Heart right ventricle (tissue), 16 donors: ENCODE data around the gene HOXA13. TPM values are rescaled to one million over a fixed set of nuclear protein-coding genes. Genes with fewer than 3 reads are reported as not detected.
A peak's percentile ranks its signal among the peaks of the same experiment; 100 is the strongest.

Source experiments
- ATAC-seq, 8 donors: fragments of 200-7000 bp; cut with Tn5 transposase; one replicate each; pipeline ENCODE4 v1.9.1; 2020; ENCODE audit warnings: mild to moderate bottlenecking in 8 of 8, moderate library complexity in 8 of 8, moderate number of reproducible peaks in 1 of 8
- DNase-seq, 2 donors: peaks; one replicate each; pipeline ENCODE4 v3.0.0-alpha.2; 2020
- H3K27ac ChIP-seq, 10 donors: fragments of 200-600 bp; sonication (generic) in 2 of 10; one replicate each; pipeline versions ENCODE4 v1.5.0 to v1.8.0; 2020 to 2022; ENCODE audit warnings: mild to moderate bottlenecking in 3 of 10
- H3K27me3 ChIP-seq, 7 donors: fragments of 200-600 bp; one replicate each; pipeline ENCODE4 v1.8.0; 2021 to 2022; ENCODE audit warnings: mild to moderate bottlenecking in 2 of 7
- H3K36me3 ChIP-seq, 9 donors: fragments of 200-600 bp; sonication (generic) in 1 of 9; one replicate each; pipeline versions ENCODE4 v1.5.0 to v1.8.0; 2020 to 2022; ENCODE audit warnings: mild to moderate bottlenecking in 2 of 9
- H3K4me1 ChIP-seq, 9 donors: fragments of 200-600 bp; sonication (generic) in 1 of 9; one replicate each; pipeline versions ENCODE4 v1.5.0 to v1.8.0; 2020 to 2022; ENCODE audit warnings: mild to moderate bottlenecking in 4 of 9
- H3K4me3 ChIP-seq, 10 donors: fragments of 200-600 bp; sonication (generic) in 2 of 10; one replicate each; pipeline versions ENCODE4 v1.5.0 to v1.8.0; 2020 to 2022; ENCODE audit warnings: mild to moderate bottlenecking in 7 of 10, moderate library complexity in 2 of 10
- H3K9me3 ChIP-seq, 11 donors: fragments of 200-600 bp in 10 of 11; sonication (generic) in 2 of 11; one replicate each; pipeline versions ENCODE4 v1.5.0 to v1.8.0; 2013 to 2022; ENCODE audit warnings: mild to moderate bottlenecking in 2 of 11, control low read depth in 1 of 11, moderate library complexity in 1 of 11
- WGBS, 2 donors: extraction: QIAGEN DNeasy Blood & Tissue Kit; methylation state at CpG; one replicate each; pipeline ENCODE4 v1.1.7; 2013; ENCODE audit warnings: inconsistent platforms in 1 of 2; 5-methylcytosine and 5-hydroxymethylcytosine counted together
- intact Hi-C, 10 donors: fragments of 100-400 bp; cut with DNase I; formaldehyde crosslinking; loops; one replicate each; pipeline versions ENCODE4 v1.11.1 to v1.14.2; 2022
- polyA plus RNA-seq, 2 donors: library from polyadenylated mRNA; stranded (reverse); fragments of 200-250 nt; gene quantifications; one replicate each; pipeline ENCODE4 v1.2.3, GENCODE V29; 2013
- total RNA-seq, 10 donors: library from RNA; stranded (reverse); fragmentation: NEBNext Ultra II Directional in 3 of 10; extraction: Animal tissue kit (Norgen Biotek cat#: 25700) in 3 of 10; gene quantifications; one replicate each; pipeline versions ENCODE4 v1.2.1 to v1.2.4, GENCODE V29; 2021 to 2023
- TF ChIP-seq, protein P1 (sequence below), 9 donors: fragments of 200-600 bp; sonication (generic) in 2 of 9; IDR thresholded peaks; one replicate each; pipeline versions ENCODE4 v1.5.0 to v1.8.0; 2021 to 2022; ENCODE audit warnings: antibody characterized with exemption in 9 of 9, mild to moderate bottlenecking in 5 of 9, moderate library complexity in 1 of 9
- donor health status: Arrhythmogenic right ventricular cardiomyopathy.
- donor health status: ischemic (EF 13 %, LVEDD 7.1; RV severe dilation, severe dysfunction).
- donor health status: healthy with polysubstance abuse.
- donor health status: DM: no; HTN: yes; CAD: no.
- donor health status: DM: no; HTN: no; CAD: no.
- donor health status: ischemic (EF 25% LVEDD 6.9; RV normal size, moderate dysfunction).
- donor health status: ischemic (EF 25% LVEDD 5.7; RV mildly dilated, moderate dysfunction).
- donor health status: healthy.
- donor health status: DM: yes; HTN: yes; CAD: no.
- donor health status: Ischemic cardiomyopathy.
- donor health status: ischemic (EF 35%, LVEDD 5.7; RV mildly dilated, moderate dysfunction).
- donor health status: nonischemic (EF 11% LVEDD 7.7; RV severe dilation, severe dysfunction).
- donor health status: DM: yes; HTN: yes; CAD: no.
- donor health status: PGD.
- donor health status: ischemic (EF 29% LVEDD 5.4; RV normal size, mild dysfunction).
- donor health status: nonischemic (EF 23%, LVEDD 6.1; RV moderate dilation, normal function).

Gene HOXA13
- total and polyA plus RNA-seq, 12 donors = not detected

DNA sequence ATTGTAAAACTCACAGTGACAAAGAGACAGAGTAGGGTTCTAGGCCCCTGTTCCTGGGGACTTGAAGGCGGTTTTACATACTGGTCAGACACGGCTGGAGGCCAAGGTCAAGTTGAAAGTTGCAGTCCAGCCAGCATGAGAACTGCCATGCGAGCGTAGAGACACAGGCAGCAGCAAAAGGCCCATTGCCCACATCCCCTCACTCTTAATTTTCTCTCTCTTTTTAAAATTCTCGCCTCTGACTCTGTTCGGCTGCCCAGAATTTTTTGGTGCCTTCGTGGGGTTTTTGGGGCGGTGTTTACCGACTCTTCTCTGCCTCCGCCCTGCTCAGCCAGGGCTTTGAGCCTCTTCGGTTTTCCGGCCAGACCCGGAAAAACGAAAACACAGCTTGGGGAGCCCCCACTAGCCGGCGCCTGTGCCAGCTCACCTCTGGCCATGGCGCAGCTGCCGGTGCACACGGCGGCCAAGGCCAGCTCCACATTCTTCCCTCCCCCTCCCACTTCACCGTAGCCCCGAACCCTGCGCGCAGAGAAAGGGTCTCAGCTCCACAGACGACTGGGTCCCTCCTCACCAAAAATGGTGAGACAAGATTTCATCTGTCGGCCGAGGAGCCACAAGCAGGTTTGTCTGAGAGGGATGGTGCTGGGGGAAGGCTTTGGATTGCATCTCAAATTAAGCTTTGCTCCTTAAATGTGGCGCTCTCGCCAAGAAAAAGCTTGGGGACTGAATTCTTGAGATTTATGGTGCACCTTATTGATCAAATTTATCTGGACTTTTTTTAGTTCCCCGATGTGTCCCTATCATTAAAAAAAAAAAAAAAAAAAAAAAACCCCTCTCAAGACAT, 2.3 kb upstream of the HOXA13 start:
- intact Hi-C loops = loop anchor here in 6 of 10 donors (10.0 kb wide), 5 partner anchors 383 to 893 kb away; no protein-coding TSS in a partner anchor

DNA sequence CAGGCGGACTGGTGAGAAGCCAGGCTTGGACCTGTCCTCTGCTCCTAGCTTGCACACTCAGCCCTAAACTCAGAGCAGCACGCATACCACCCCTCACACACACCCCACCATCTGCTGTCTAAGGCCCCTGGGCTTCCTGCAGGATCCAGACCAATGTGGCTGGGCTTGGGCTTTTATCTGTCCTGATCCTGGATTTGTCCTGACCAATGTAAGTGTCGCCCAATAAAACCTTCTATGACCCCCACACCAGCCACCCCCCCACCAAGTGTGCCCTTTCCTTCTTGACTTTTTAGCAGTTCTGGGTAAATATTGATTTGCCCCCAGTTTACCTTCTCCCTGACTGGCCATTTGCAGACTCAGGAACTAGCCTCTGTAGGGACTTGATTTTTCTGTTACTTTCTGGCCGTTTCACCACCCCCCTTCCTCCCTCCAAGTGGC, 1.7 kb upstream of the HOXA13 start:
- intact Hi-C loops = loop anchor here in 6 of 10 donors (10.0 kb wide), 5 partner anchors 383 to 893 kb away; no protein-coding TSS in a partner anchor
- H3K27me3 ChIP-seq = peaks cover 63 to 98% (median 97%) of the 10 kb centered on the region in 7 donors
- no peaks in the 10 kb centered on the region for H3K9me3 ChIP-seq
- TF ChIP-seq, protein P1, sequence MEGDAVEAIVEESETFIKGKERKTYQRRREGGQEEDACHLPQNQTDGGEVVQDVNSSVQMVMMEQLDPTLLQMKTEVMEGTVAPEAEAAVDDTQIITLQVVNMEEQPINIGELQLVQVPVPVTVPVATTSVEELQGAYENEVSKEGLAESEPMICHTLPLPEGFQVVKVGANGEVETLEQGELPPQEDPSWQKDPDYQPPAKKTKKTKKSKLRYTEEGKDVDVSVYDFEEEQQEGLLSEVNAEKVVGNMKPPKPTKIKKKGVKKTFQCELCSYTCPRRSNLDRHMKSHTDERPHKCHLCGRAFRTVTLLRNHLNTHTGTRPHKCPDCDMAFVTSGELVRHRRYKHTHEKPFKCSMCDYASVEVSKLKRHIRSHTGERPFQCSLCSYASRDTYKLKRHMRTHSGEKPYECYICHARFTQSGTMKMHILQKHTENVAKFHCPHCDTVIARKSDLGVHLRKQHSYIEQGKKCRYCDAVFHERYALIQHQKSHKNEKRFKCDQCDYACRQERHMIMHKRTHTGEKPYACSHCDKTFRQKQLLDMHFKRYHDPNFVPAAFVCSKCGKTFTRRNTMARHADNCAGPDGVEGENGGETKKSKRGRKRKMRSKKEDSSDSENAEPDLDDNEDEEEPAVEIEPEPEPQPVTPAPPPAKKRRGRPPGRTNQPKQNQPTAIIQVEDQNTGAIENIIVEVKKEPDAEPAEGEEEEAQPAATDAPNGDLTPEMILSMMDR (IDR thresholded peaks at IDR 0.05) = no peak
- ATAC-seq = no peak
- no peak overlapping the region for H3K27ac ChIP-seq
- no peak for DNase-seq
- H3K36me3 ChIP-seq = no peaks in the 10 kb centered on the region
- H3K4me3 ChIP-seq = peak overlapping the region in 1 of 10 donors; percentile 44
- WGBS, 2 donors = 16 to 35% methylated on average over 4 of the region's 4 CpGs
- peaks cover 0 to 50% (median 30%) of the 10 kb centered on the region in 9 donors for H3K4me1 ChIP-seq

More for the DNA sequence above, 2.3 kb upstream of the HOXA13 start:
- DNase-seq (no peak), ATAC-seq (no peak)
- Histone ChIP-seq H3K9me3 (no peaks in the 10 kb centered on the region), H3K4me3 (no peak overlapping the region), H3K27me3 (peaks cover 69 to 98% (median 97%) of the 10 kb centered on the region in 7 donors), H3K27ac (no peak overlapping the region), H3K4me1 (peaks cover 0 to 50% (median 30%) of the 10 kb centered on the region in 9 donors), H3K36me3 (no peaks in the 10 kb centered on the region)
- 11 to 21% methylated on average over 30 of the region's 30 CpGs for WGBS, 2 donors
- TF ChIP-seq, protein P1 (IDR thresholded peaks at IDR 0.05) = no peak

DNA sequence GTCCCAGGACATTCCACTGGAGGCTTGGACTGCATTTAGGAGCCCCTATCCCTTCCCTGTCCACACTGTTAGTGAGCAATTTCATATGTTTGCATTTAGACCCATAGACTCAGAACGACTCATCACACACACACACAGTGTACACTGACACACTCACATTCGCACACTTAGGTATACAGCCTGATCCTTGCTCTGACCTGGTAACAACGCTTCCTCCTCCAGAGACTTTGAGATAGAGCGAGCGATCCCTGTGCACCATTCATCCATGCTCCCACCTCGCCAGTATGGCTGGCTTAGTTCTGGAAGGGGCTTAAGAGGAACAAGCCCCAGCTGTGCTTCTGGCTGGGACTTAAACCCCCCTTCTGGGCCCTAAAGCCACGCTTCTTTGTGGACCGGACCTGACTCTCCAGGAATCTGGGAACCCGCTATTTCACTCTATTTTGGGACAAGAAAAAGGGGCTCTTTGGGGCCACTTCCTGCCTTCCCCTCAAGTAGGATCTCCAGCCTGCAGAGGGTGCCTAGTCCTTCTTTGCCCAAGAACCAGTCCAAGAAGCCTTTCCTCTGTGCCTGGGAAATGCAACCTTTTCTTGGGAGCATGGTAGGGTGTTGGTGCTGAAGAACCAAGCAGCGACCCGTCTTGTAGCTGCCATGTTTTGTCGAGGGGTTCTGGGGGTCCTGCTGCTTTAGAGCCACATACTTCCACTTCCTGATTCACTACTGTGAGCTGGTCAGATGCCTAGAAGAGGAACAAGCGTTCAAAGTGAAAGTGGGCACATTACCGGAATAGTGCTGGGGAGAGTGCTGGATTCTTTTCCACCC, 1.1 kb upstream of the HOXA13 start:
- no peaks in the 10 kb centered on the region for H3K9me3 ChIP-seq
- TF ChIP-seq, protein P1 (IDR thresholded peaks at IDR 0.05) = no peak
- ATAC-seq = peak in 3 of 8 donors; percentile 15 to 56 (median 43)
- H3K4me1 ChIP-seq = peaks cover 0 to 50% (median 32%) of the 10 kb centered on the region in 9 donors
- 6 to 14% methylated on average over 14 of the region's 14 CpGs for WGBS, 2 donors
- intact Hi-C loops = loop anchor here in 6 of 10 donors (10.0 kb wide), 5 partner anchors 384 to 894 kb away; no protein-coding TSS in a partner anchor
- no peaks in the 10 kb centered on the region for H3K36me3 ChIP-seq
- peaks cover 60 to 98% (median 97%) of the 10 kb centered on the region in 7 donors for H3K27me3 ChIP-seq
- no peak for DNase-seq
- no peak overlapping the region for H3K27ac ChIP-seq
- peak overlapping the region in 4 of 10 donors; percentile 19 to 44 (median 38) for H3K4me3 ChIP-seq
